Body of pancreas (tissue), 4 donors: ENCODE results near the gene DGKA.

ENCODE experiments used
- POLR2A ChIP-seq, 3 donors: fragments of 450-650 bp; IDR thresholded peaks; one replicate each; pipeline ENCODE4 v1.6.1; 2016; ENCODE audit warnings: antibody characterized with exemption in 3 of 3, mild to moderate bottlenecking in 2 of 3
- TF ChIP-seq, protein P1 (sequence below), 7 experiments: fragments of 450-650 bp in 4 of 7; fragments of 200-600 bp in 3 of 7; sonication (generic) in 3 of 7; IDR thresholded peaks; one replicate each; pipeline ENCODE4 v1.5.1; 2016 to 2019; ENCODE audit warnings: antibody characterized with exemption in 7 of 7

DNA sequence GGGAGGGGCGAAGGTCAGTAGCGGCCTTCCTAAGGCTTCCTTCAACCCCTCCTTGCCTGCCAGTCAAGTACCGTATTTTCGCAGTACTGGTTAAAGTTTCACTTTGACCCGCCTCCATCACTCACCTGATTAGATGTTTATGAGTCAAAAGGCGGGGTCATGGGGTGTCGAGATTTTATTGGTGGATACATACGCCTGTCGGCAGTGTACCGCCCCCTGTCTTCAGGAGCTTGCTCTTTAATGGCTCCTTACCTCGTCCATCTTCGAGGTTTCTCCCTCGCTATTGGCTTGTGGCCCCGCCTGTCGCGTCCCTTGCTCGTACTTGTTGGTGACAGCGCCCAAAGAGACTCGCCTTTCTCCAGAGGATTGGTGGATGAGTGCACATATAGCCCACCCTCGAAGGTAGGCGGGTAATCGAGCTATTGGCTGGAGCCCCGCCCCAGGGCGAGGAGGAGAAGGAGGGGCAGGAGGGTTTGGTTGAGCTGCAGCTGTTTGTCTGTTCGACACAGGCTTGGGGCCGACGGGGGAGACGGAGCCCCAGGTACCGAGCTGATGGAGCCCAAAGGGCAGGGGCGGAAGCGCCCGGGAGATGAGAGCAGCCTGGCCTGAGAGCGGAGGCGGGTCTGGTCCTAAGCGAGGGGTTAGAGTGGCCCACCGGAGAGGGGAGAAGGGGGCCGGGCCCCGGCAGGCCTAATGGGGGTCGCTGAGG, 42.8 kb downstream of the DGKA start, which contains the start of gene RAB5B:
- TF ChIP-seq, protein P1, sequence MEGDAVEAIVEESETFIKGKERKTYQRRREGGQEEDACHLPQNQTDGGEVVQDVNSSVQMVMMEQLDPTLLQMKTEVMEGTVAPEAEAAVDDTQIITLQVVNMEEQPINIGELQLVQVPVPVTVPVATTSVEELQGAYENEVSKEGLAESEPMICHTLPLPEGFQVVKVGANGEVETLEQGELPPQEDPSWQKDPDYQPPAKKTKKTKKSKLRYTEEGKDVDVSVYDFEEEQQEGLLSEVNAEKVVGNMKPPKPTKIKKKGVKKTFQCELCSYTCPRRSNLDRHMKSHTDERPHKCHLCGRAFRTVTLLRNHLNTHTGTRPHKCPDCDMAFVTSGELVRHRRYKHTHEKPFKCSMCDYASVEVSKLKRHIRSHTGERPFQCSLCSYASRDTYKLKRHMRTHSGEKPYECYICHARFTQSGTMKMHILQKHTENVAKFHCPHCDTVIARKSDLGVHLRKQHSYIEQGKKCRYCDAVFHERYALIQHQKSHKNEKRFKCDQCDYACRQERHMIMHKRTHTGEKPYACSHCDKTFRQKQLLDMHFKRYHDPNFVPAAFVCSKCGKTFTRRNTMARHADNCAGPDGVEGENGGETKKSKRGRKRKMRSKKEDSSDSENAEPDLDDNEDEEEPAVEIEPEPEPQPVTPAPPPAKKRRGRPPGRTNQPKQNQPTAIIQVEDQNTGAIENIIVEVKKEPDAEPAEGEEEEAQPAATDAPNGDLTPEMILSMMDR (IDR thresholded peaks at IDR 0.05), result peak in 2 of 7 experiments; percentile 42 to 70
- peak; percentile 94 to 99 (median 99) for TF ChIP-seq POLR2A (IDR thresholded peaks at IDR 0.05)
